Ascending aorta (tissue), 2 donors: ENCODE results near the gene MLNR. TPM values are rescaled to one million over a fixed set of nuclear protein-coding genes. Genes with fewer than 3 reads are reported as not detected.
A peak's percentile ranks its signal among the peaks of the same experiment; 100 is the strongest.

Experiments used
- DNase-seq, 2 donors: peaks; one replicate each; pipeline ENCODE4 v3.0.0-alpha.2; 2019; ENCODE audit warnings: low spot score in 2 of 2
- H3K27ac ChIP-seq, 2 donors: fragments of 200-600 bp; sonication (generic); one replicate each; pipeline ENCODE4 v1.5.1; 2016 to 2017; ENCODE audit warnings: mild to moderate bottlenecking in 1 of 2
- H3K27me3 ChIP-seq: fragments of 200-600 bp; sonication (generic); one replicate; pipeline ENCODE4 v1.5.1; 2017
- H3K36me3 ChIP-seq, 2 donors: fragments of 200-600 bp; sonication (generic); one replicate each; pipeline ENCODE4 v1.5.1; 2016
- H3K4me1 ChIP-seq, 2 donors: fragments of 200-600 bp; sonication (generic); one replicate each; pipeline ENCODE4 v1.5.1; 2016 to 2017; ENCODE audit warnings: mild to moderate bottlenecking in 1 of 2
- H3K4me3 ChIP-seq, 2 donors: fragments of 200-600 bp; sonication (generic); one replicate each; pipeline ENCODE4 v1.5.1; 2016 to 2017; ENCODE audit warnings: mild to moderate bottlenecking in 1 of 2
- H3K9me3 ChIP-seq, 2 donors: fragments of 200-600 bp; sonication (generic); one replicate each; pipeline ENCODE4 v1.5.1; 2016
- intact Hi-C: fragments of 100-400 bp; cut with DNase I; formaldehyde crosslinking; loops from one replicate; pipeline ENCODE4 v1.15.1; 2023
- total RNA-seq: library from RNA; depleted of rRNA; stranded (reverse); fragments of >200 nt; gene quantifications from one replicate; pipeline ENCODE4 v1.1.0, GENCODE V29; 2016
- TF ChIP-seq, protein P1 (sequence below), 3 experiments: fragments of 200-600 bp in 2 of 3; fragments of 450-650 bp in 1 of 3; sonication (generic) in 2 of 3; IDR thresholded peaks; one replicate each; pipeline ENCODE4 v1.5.1; 2016 to 2019; ENCODE audit warnings: antibody characterized with exemption in 3 of 3, mild to moderate bottlenecking in 1 of 3, moderate library complexity in 1 of 3

The MLNR gene
- total RNA-seq, 1 donor from 2014 or later, result not detected

- Histone ChIP-seq H3K36me3 (no peaks in the 10 kb centered on the region), H3K4me3 (peak overlapping the region; percentile 54 to 55), H3K27me3 (peaks cover 7% of the 10 kb centered on the region), H3K9me3 (no peaks in the 10 kb centered on the region), H3K27ac (no peak overlapping the region), H3K4me1 (no peaks in the 10 kb centered on the region)
- intact Hi-C loops, result no loop called here
- TF ChIP-seq, protein P1, sequence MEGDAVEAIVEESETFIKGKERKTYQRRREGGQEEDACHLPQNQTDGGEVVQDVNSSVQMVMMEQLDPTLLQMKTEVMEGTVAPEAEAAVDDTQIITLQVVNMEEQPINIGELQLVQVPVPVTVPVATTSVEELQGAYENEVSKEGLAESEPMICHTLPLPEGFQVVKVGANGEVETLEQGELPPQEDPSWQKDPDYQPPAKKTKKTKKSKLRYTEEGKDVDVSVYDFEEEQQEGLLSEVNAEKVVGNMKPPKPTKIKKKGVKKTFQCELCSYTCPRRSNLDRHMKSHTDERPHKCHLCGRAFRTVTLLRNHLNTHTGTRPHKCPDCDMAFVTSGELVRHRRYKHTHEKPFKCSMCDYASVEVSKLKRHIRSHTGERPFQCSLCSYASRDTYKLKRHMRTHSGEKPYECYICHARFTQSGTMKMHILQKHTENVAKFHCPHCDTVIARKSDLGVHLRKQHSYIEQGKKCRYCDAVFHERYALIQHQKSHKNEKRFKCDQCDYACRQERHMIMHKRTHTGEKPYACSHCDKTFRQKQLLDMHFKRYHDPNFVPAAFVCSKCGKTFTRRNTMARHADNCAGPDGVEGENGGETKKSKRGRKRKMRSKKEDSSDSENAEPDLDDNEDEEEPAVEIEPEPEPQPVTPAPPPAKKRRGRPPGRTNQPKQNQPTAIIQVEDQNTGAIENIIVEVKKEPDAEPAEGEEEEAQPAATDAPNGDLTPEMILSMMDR (IDR thresholded peaks at IDR 0.05), result no peak
- DNase-seq, result no peak
These were observed 497 bp upstream of the MLNR start for GRCh38 chr13:49219647-49220035.

DNA sequence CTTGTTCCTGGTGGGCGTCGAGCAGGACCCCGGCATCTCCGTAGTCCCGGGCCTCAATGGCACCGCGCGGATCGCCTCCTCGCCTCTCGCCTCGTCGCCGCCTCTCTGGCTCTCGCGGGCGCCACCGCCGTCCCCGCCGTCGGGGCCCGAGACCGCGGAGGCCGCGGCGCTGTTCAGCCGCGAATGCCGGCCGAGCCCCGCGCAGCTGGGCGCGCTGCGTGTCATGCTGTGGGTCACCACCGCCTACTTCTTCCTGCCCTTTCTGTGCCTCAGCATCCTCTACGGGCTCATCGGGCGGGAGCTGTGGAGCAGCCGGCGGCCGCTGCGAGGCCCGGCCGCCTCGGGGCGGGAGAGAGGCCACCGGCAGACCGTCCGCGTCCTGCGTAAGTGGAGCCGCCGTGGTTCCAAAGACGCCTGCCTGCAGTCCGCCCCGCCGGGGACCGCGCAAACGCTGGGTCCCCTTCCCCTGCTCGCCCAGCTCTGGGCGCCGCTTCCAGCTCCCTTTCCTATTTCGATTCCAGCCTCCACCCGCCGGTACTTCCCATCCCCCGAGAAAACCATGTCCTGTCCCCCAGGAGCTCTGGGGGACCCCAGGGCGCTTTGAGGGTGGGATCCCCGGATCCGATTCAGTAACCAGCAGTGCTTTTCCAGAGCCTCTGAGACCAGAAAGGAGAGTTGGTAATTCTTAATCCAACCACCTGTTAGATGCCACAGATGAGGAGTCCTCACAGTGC is 885 bp downstream of the MLNR start:
- no peaks in the 10 kb centered on the region for H3K36me3 ChIP-seq
- no peaks in the 10 kb centered on the region for H3K9me3 ChIP-seq
- intact Hi-C loops, result no loop called here
- H3K27ac ChIP-seq, result no peak overlapping the region
- H3K4me1 ChIP-seq, result no peaks in the 10 kb centered on the region
- DNase-seq, result no peak
- peaks cover 7% of the 10 kb centered on the region for H3K27me3 ChIP-seq
- TF ChIP-seq, protein P1 (IDR thresholded peaks at IDR 0.05), result no peak
- H3K4me3 ChIP-seq, result peak overlapping the region; percentile 54 to 55

- intact Hi-C loops, result no loop called here
- Histone ChIP-seq H3K4me3 (no peak overlapping the region), H3K27me3 (peaks cover 7% of the 10 kb centered on the region), H3K9me3 (no peaks in the 10 kb centered on the region), H3K36me3 (no peaks in the 10 kb centered on the region), H3K4me1 (no peaks in the 10 kb centered on the region), H3K27ac (no peak overlapping the region)
- no peak for DNase-seq
- TF ChIP-seq, protein P1 (IDR thresholded peaks at IDR 0.05), result no peak
These were observed 1.4 kb downstream of the MLNR start for GRCh38 chr13:49221590-49221965.

DNA sequence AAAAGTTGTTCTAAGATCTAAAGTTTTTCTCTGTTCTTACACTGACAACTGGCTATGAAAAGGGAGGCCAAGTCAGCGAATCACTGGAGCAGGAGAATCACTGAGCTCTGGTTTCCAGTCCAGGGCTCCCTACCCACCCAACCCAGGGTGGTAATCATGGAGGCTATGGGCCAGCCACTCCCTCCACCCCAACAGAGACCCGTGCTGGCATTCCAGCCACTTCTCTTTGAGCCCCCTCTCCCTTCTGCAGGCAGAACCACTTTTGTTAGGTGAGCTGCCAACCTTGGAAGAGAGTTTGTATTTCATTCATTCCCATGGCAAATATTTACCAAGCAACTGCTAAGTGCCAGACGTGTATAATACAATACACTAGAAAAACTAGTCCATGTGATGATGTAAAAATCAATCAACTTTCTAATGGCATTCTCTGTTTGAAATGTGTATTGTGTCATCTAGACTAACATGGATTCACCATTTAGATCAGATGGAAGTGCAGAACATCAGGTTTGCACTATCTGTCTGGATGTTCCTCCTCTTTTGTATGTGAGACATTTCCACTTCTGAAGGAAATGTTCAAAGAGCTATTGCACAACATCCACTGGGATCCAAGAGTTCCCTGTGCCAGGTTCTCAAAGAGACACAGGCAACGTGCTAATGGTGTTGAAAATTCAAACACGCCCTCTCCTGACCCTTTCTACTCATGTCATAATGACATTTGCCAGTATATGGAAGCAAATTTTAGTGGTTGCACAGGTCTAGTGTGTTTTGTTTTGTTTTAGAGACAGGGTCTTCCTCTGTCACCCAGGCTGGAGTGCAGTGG is 5.3 kb downstream of the MLNR start:
- no peak for DNase-seq
- Histone ChIP-seq H3K4me1 (no peaks in the 10 kb centered on the region), H3K9me3 (no peaks in the 10 kb centered on the region), H3K36me3 (no peaks in the 10 kb centered on the region), H3K4me3 (no peak overlapping the region), H3K27me3 (peaks cover 5% of the 10 kb centered on the region), H3K27ac (no peak overlapping the region)
- TF ChIP-seq, protein P1 (IDR thresholded peaks at IDR 0.05), result no peak
- intact Hi-C loops, result no loop called here

GRCh38 chr13:49226613-49227012 is 6.5 kb downstream of the MLNR start:
- TF ChIP-seq, protein P1 (IDR thresholded peaks at IDR 0.05), result no peak
- Histone ChIP-seq H3K27ac (no peak overlapping the region), H3K4me3 (no peak overlapping the region), H3K27me3 (no peaks in the 10 kb centered on the region), H3K9me3 (no peaks in the 10 kb centered on the region), H3K4me1 (no peaks in the 10 kb centered on the region), H3K36me3 (no peaks in the 10 kb centered on the region)
- intact Hi-C loops, result no loop called here
- DNase-seq, result no peak
